Thyroid gland (tissue), 4 donors: ENCODE results near the gene LMNB1. TPM values are rescaled to one million over a fixed set of nuclear protein-coding genes. Genes with fewer than 3 reads are reported as not detected.

Experiments
- DNase-seq, 2 donors: peaks; one replicate each; pipeline ENCODE4 v3.0.0-alpha.2; 2019
- H3K27ac ChIP-seq, 3 donors: fragments of 200-600 bp; sonication (generic); 1 replicate in 2 of 3; 2 replicates in 1 of 3; pipeline ENCODE4 v1.5.1; 2016 to 2019; ENCODE audit warnings: mild to moderate bottlenecking in 1 of 3, moderate library complexity in 1 of 3
- H3K27me3 ChIP-seq: fragments of 200-600 bp; sonication (generic); one replicate; pipeline ENCODE4 v1.5.1; 2019
- H3K36me3 ChIP-seq, 2 donors: fragments of 200-600 bp; sonication (generic); one replicate each; pipeline ENCODE4 v1.5.1; 2016 to 2019
- H3K4me1 ChIP-seq, 2 donors: fragments of 200-600 bp; sonication (generic); one replicate each; pipeline ENCODE4 v1.5.1; 2017 to 2019
- H3K4me3 ChIP-seq, 3 donors: fragments of 200-600 bp; sonication (generic); replicated peaks in 1 of 3; 1 replicate in 2 of 3; 2 replicates in 1 of 3; pipeline ENCODE4 v1.5.1; 2016; ENCODE audit warnings: mild to moderate bottlenecking in 1 of 3
- H3K9me3 ChIP-seq: fragments of 200-600 bp; sonication (generic); one replicate; pipeline ENCODE4 v1.5.1; 2017
- POLR2A ChIP-seq, 2 donors: fragments of 450-650 bp; IDR thresholded peaks; one replicate each; pipeline ENCODE4 v1.6.1; 2017; ENCODE audit warnings: antibody characterized with exemption in 2 of 2, mild to moderate bottlenecking in 2 of 2, moderate library complexity in 1 of 2
- WGBS, 2 donors: methylation state at CpG; one replicate each; pipeline ENCODE4 v1.1.5; 2017; 5-methylcytosine and 5-hydroxymethylcytosine counted together
- intact Hi-C: fragments of 100-400 bp; cut with DNase I; formaldehyde crosslinking; loops from one replicate; pipeline ENCODE4 v1.15.1; 2023
- total RNA-seq, 4 donors: library from RNA; depleted of rRNA; stranded (reverse); fragments of >200 nt; gene quantifications; one replicate each; pipeline ENCODE4 v1.2.3, GENCODE V29; 2016
- TF ChIP-seq, protein P1 (sequence below), 6 experiments: fragments of 200-600 bp in 3 of 6; fragments of 450-650 bp in 3 of 6; sonication (generic) in 3 of 6; IDR thresholded peaks; one replicate each; pipeline ENCODE4 v1.5.1; 2016 to 2019; ENCODE audit warnings: antibody characterized with exemption in 6 of 6, mild to moderate bottlenecking in 2 of 6, inconsistent platforms in 1 of 6, moderate library complexity in 1 of 6

The LMNB1 gene
- total RNA-seq, 4 donors from 2014 or later, result 3.9 to 18.4 (median 6.5) TPM

DNA sequence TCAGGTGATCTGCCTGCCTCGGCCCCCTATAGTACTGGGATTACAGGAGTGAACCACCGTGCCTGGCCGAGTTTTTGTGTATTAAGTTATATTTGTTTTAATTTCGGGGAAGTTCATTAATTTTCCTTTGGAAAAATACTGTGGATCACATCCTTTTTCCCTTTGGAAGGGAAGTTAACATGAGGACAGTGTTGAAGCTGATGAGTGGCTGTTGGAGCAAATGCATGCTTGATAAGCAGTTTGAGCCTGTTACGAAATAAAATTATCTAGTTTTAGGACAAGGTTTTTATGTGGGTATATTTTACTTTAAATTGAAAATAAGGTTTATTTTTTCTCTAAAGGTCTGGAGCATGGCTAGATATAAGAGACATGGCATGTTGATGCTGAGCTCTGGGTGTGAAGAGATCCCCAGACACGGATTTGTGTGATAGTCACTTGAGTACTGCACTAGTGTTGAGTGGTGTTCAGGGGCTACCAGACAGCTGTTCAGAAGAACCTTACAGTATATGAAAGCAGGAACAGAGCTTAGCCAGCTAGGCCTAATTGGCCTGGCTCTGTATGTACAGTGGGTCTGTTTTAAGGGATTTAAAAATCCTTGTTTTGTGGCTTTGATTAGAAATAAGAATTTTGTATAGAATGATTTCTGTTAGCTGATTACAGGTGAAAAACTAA, 17.4 kb downstream of the LMNB1 start:
- no peaks in the 10 kb centered on the region for H3K4me1 ChIP-seq
- 60 to 61% methylated on average over 6 of the region's 6 CpGs for WGBS, 2 donors
- H3K36me3 ChIP-seq, result no peaks in the 10 kb centered on the region
- TF ChIP-seq POLR2A (IDR thresholded peaks at IDR 0.05), result no peak
- TF ChIP-seq, protein P1, sequence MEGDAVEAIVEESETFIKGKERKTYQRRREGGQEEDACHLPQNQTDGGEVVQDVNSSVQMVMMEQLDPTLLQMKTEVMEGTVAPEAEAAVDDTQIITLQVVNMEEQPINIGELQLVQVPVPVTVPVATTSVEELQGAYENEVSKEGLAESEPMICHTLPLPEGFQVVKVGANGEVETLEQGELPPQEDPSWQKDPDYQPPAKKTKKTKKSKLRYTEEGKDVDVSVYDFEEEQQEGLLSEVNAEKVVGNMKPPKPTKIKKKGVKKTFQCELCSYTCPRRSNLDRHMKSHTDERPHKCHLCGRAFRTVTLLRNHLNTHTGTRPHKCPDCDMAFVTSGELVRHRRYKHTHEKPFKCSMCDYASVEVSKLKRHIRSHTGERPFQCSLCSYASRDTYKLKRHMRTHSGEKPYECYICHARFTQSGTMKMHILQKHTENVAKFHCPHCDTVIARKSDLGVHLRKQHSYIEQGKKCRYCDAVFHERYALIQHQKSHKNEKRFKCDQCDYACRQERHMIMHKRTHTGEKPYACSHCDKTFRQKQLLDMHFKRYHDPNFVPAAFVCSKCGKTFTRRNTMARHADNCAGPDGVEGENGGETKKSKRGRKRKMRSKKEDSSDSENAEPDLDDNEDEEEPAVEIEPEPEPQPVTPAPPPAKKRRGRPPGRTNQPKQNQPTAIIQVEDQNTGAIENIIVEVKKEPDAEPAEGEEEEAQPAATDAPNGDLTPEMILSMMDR (IDR thresholded peaks at IDR 0.05), result no peak
- H3K9me3 ChIP-seq, result no peaks in the 10 kb centered on the region
- H3K4me3 ChIP-seq, result no peak overlapping the region
- intact Hi-C loops, result no loop called here
- H3K27ac ChIP-seq, result no peak overlapping the region
- no peak for DNase-seq
- no peaks in the 10 kb centered on the region for H3K27me3 ChIP-seq

DNA sequence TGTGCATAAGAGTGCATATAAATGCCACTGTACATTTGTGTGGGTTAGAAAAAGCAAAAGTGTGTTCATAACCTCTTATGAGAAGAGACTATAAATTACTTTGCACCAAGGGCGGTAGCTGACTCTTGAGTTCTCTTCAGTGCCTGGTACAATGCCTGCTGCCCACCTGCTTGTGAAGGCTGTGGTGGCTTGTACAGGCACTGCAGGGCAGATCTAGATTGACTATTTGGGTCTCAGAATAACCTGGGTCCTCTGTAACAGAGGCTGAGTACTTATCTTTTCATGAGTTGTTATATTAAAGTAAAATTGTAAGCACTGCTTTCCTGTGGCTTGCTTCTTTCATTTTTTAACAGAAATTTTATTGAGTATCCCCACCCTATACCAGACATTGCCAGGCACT, 22.8 kb downstream of the LMNB1 start:
- Histone ChIP-seq H3K4me1 (no peaks in the 10 kb centered on the region), H3K36me3 (no peaks in the 10 kb centered on the region), H3K27ac (no peak overlapping the region), H3K27me3 (no peaks in the 10 kb centered on the region), H3K9me3 (no peaks in the 10 kb centered on the region), H3K4me3 (no peak overlapping the region)
- 100% methylated on average over 1 of the region's 1 CpG for WGBS, 2 donors
- no peak for TF ChIP-seq POLR2A (IDR thresholded peaks at IDR 0.05)
- TF ChIP-seq, protein P1 (IDR thresholded peaks at IDR 0.05), result no peak
- intact Hi-C loops, result no loop called here
- no peak for DNase-seq

DNA sequence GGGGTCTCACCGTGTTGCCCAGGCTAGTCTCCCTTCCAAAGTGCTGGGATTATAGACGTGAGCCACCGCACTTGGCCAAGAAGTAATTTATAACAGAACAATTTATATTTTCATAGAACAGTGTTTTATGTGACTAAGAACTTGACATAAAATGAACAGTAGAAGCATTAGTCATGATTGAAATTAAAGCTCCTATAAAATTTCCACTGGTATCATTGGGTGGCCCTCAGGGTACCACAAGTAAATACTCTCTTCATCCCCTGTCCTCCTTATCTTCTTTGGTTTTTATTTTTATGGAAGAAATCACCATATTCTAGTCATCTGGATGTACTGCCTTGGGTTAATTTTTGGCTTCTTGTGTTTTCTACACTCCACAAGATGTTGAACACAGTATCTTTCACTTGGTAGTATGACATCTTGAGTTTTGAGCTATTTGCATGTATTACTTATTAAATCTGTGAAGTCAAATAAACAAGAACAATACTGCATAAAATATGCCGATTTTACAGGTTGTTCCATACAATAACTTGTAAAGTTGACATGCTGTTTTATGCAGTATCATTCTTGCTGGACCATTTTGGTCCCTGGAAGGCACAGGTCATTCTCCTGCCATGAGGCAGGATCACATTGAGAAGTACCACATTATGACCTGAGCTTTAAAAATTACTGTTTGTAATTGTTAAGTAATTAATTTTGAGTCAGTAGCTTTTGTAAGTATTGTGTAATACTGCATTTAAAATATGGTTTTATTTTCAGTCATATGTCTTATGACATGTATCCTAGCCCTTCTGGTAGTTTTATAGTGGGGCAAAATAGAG, 24.4 kb downstream of the LMNB1 start:
- 93 to 95% methylated on average over 4 of the region's 4 CpGs for WGBS, 2 donors
- Histone ChIP-seq H3K4me1 (no peaks in the 10 kb centered on the region), H3K27ac (no peak overlapping the region), H3K4me3 (no peak overlapping the region), H3K36me3 (no peaks in the 10 kb centered on the region), H3K27me3 (no peaks in the 10 kb centered on the region), H3K9me3 (no peaks in the 10 kb centered on the region)
- intact Hi-C loops, result no loop called here
- no peak for DNase-seq
- TF ChIP-seq POLR2A (IDR thresholded peaks at IDR 0.05), result no peak
- TF ChIP-seq, protein P1 (IDR thresholded peaks at IDR 0.05), result no peak

DNA sequence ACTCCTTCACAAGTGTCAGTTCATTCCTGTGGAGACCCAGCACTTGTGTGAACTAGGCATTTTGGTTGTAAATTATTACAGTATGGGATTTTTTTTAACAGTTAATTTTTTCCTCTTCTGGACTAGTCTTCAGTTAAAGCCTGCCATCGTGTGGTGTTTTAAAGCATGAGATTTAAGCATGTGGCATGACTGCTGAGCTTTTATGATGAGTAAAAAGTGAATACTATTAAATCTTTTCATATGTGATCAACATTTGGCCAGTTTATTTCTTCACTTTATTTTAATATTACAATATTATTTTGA, 25.0 kb downstream of the LMNB1 start:
- DNase-seq, result no peak
- no peaks in the 10 kb centered on the region for H3K36me3 ChIP-seq
- no peaks in the 10 kb centered on the region for H3K4me1 ChIP-seq
- H3K9me3 ChIP-seq, result no peaks in the 10 kb centered on the region
- no peaks in the 10 kb centered on the region for H3K27me3 ChIP-seq
- TF ChIP-seq, protein P1 (IDR thresholded peaks at IDR 0.05), result peak in 1 of 6 experiments; percentile 14
- TF ChIP-seq POLR2A (IDR thresholded peaks at IDR 0.05), result no peak
- H3K27ac ChIP-seq, result no peak overlapping the region
- WGBS, 2 donors, result 31 to 41% methylated on average over 1 of the region's 1 CpG
- H3K4me3 ChIP-seq, result no peak overlapping the region
- intact Hi-C loops, result no loop called here

DNA sequence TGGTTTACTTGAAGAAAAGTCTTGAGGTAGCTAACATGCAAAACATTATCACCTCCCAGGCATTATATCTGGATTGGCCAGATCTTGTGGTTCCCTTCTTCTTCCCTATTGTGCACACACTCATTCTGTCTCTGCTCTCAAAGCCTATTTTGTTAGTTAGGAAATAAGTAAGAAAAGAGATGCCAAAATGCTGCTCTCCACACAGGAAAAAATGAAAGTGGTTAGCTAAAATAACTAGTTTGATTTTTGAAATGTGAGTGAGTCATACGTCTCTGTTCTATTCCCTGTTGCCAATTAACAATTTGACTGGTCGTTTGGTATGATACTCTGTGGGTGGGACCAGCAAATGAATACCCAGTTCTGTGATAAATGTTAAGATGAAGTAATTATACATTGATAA, 28.1 kb downstream of the LMNB1 start:
- 50 to 53% methylated on average over 2 of the region's 2 CpGs for WGBS, 2 donors
- no peaks in the 10 kb centered on the region for H3K4me1 ChIP-seq
- DNase-seq, result no peak
- H3K27me3 ChIP-seq, result no peaks in the 10 kb centered on the region
- intact Hi-C loops, result no loop called here
- H3K36me3 ChIP-seq, result no peaks in the 10 kb centered on the region
- no peaks in the 10 kb centered on the region for H3K9me3 ChIP-seq
- H3K4me3 ChIP-seq, result no peak overlapping the region
- H3K27ac ChIP-seq, result no peak overlapping the region
- no peak for TF ChIP-seq POLR2A (IDR thresholded peaks at IDR 0.05)
- TF ChIP-seq, protein P1 (IDR thresholded peaks at IDR 0.05), result no peak
